ENCODE data around the gene DIS3L2. TPM values are rescaled to one million over a fixed set of nuclear protein-coding genes. Genes with fewer than 3 reads are reported as not detected.
"Not testable (repeated sequence)": the region's sequence is repeated elsewhere in the genome, so short reads cannot be mapped to it uniquely, and the experiment has no call there.

Gene DIS3L2
- total RNA-seq, 2 donors from 2014 or later: 22.6 to 32.3 TPM

DNA sequence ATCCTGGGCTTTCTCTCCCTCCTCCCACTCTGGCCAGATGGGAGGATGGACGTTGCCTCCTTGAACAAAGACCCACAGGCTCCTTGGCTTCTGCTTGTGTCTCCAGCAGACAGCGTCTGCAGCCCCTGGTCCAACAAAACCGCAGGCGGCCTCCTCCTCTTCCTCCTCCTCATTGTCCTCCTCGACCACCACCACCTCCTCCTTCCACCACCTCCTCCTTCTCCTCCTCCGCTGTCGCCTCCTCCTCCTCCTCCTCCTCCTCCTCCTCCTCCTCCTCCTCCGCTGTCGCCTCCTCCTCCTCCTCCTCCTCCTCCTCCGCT, 371.4 kb downstream of the DIS3L2 start:
- H3K27me3 ChIP-seq: no peaks in the 10 kb centered on the region
- intact Hi-C loops (cut with DNase I): no loop called here
- TF ChIP-seq, protein P1, sequence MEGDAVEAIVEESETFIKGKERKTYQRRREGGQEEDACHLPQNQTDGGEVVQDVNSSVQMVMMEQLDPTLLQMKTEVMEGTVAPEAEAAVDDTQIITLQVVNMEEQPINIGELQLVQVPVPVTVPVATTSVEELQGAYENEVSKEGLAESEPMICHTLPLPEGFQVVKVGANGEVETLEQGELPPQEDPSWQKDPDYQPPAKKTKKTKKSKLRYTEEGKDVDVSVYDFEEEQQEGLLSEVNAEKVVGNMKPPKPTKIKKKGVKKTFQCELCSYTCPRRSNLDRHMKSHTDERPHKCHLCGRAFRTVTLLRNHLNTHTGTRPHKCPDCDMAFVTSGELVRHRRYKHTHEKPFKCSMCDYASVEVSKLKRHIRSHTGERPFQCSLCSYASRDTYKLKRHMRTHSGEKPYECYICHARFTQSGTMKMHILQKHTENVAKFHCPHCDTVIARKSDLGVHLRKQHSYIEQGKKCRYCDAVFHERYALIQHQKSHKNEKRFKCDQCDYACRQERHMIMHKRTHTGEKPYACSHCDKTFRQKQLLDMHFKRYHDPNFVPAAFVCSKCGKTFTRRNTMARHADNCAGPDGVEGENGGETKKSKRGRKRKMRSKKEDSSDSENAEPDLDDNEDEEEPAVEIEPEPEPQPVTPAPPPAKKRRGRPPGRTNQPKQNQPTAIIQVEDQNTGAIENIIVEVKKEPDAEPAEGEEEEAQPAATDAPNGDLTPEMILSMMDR (IDR thresholded peaks at IDR 0.05): no peak
- H3K27ac ChIP-seq: no peak overlapping the region
- no peak for DNase-seq
- H3K36me3 ChIP-seq: no peaks in the 10 kb centered on the region
- H3K9ac ChIP-seq (ENCODE audit: low read depth in 2 of 2, low read length in 2 of 2): no peak overlapping the region
- no peaks in the 10 kb centered on the region for H3K4me1 ChIP-seq
- no peaks in the 10 kb centered on the region for H3K9me3 ChIP-seq
- H3K4me3 ChIP-seq: no peak overlapping the region

DNA sequence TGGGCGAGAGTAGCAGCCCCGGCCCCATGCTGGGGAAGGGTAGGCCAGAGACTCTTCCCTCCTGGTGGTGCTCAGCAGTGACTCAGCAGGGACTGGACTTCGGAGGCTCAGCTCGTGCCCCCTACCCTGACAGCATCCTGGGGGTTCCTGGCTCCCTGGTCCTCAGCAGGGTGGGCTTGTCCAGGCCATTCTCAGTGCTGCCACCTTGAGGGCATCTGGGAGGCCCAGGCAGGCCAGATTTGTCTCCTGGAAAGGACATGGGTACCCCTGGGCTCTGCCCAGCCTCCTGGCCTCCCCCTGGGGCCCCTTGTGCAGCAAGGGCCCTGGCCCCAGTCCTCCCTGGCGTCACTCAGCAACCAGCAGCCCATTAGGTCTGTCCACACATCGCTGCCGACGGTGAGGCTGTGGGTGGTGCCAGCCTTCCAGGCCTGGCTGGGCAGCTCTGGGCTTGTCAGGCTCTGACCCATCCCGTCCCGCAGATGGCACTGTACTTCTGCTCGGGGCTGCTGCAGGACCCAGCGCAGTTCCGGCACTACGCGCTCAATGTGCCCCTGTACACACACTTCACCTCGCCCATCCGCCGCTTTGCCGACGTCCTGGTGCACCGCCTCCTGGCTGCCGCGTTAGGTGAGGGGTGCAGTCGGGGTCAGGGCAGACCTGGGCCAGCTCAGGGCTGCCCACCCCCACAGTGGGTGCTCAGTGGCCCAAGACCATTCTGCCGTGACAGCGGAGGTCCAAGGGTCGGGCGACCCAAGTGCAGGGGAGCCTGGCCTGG, 372.0 kb downstream of the DIS3L2 start:
- Histone ChIP-seq H3K9ac (ENCODE audit: low read depth in 2 of 2, low read length in 2 of 2) (no peak overlapping the region), H3K4me3 (no peak overlapping the region), H3K9me3 (no peaks in the 10 kb centered on the region), H3K4me1 (no peaks in the 10 kb centered on the region), H3K36me3 (no peaks in the 10 kb centered on the region), H3K27ac (no peak overlapping the region), H3K27me3 (no peaks in the 10 kb centered on the region)
- intact Hi-C loops (cut with DNase I): no loop called here
- TF ChIP-seq, protein P1 (IDR thresholded peaks at IDR 0.05): peak; percentile 18
- DNase-seq: no peak

- H3K4me1 ChIP-seq; DNase-seq; intact Hi-C loops (cut with DNase I); H3K27ac ChIP-seq; H3K27me3 ChIP-seq; H3K9me3 ChIP-seq; H3K9ac ChIP-seq (ENCODE audit: low read depth in 2 of 2, low read length in 2 of 2); H3K4me3 ChIP-seq; H3K36me3 ChIP-seq: not testable (repeated sequence)
These were observed 372.8 kb downstream of the DIS3L2 start for GRCh38 chr2:232334136-232334884.

GRCh38 chr2:232334885-232335205, 373.3 kb downstream of the DIS3L2 start:
- H3K36me3 ChIP-seq; H3K4me1 ChIP-seq; intact Hi-C loops (cut with DNase I); H3K9me3 ChIP-seq; H3K27ac ChIP-seq; H3K4me3 ChIP-seq; H3K27me3 ChIP-seq; DNase-seq; H3K9ac ChIP-seq (ENCODE audit: low read depth in 2 of 2, low read length in 2 of 2): not testable (repeated sequence)

GRCh38 chr2:232335206-232335858, 373.8 kb downstream of the DIS3L2 start:
- TF ChIP-seq, protein P1 (IDR thresholded peaks at IDR 0.05): peak; percentile 72
- intact Hi-C loops (cut with DNase I); H3K9me3 ChIP-seq; H3K27me3 ChIP-seq; H3K4me3 ChIP-seq; DNase-seq; H3K36me3 ChIP-seq; H3K27ac ChIP-seq; H3K9ac ChIP-seq (ENCODE audit: low read depth in 2 of 2, low read length in 2 of 2); H3K4me1 ChIP-seq: not testable (repeated sequence)

GRCh38 chr2:232335859-232336215, 374.3 kb downstream of the DIS3L2 start:
- no peak for DNase-seq
- no peaks in the 10 kb centered on the region for H3K36me3 ChIP-seq
- H3K4me1 ChIP-seq: no peaks in the 10 kb centered on the region
- intact Hi-C loops (cut with DNase I): no loop called here
- H3K27me3 ChIP-seq: no peaks in the 10 kb centered on the region
- H3K27ac ChIP-seq: no peak overlapping the region
- no peak overlapping the region for H3K4me3 ChIP-seq
- no peak overlapping the region for H3K9ac ChIP-seq (ENCODE audit: low read depth in 2 of 2, low read length in 2 of 2)
- no peaks in the 10 kb centered on the region for H3K9me3 ChIP-seq
- TF ChIP-seq, protein P1 (IDR thresholded peaks at IDR 0.05): no peak
